CD14-positive monocyte (primary cell): ENCODE results near the gene KDF1. TPM values are rescaled to one million over a fixed set of nuclear protein-coding genes. Genes with fewer than 3 reads are reported as not detected.

ENCODE experiments used
- DNase-seq, 3 donors: peaks; one replicate each; pipeline ENCODE4 v3.0.0-alpha.2; 2011 to 2022
- H2AFZ ChIP-seq: 2 replicates; pipeline ENCODE4 v1.6.0; 2012; ENCODE audit warnings: mild to moderate bottlenecking, low read depth, low read length, inconsistent platforms; ENCODE audit not compliant: insufficient read depth, poor library complexity, severe bottlenecking
- H3K27ac ChIP-seq, 2 donors: 1 replicate in 1 of 2; 2 replicates in 1 of 2; pipeline ENCODE4 v1.5.1; 2012 to 2013; ENCODE audit warnings: low read length in 2 of 2, control low read depth in 1 of 2, inconsistent platforms in 1 of 2, low read depth in 1 of 2, mild to moderate bottlenecking in 1 of 2
- H3K27me3 ChIP-seq, 2 donors: one replicate each; pipeline versions ENCODE4 v1.6.0 to v1.6.1; 2011 to 2013; ENCODE audit warnings: low read length in 2 of 2; ENCODE audit not compliant: control insufficient read depth in 2 of 2, insufficient read depth in 2 of 2
- H3K36me3 ChIP-seq, 2 donors: replicated peaks in 1 of 2; 1 replicate in 1 of 2; 2 replicates in 1 of 2; pipeline versions ENCODE4 v1.5.1 to v1.6.1; 2012 to 2013; ENCODE audit warnings: low read length in 2 of 2, control low read depth in 1 of 2, inconsistent platforms in 1 of 2, mild to moderate bottlenecking in 1 of 2; ENCODE audit not compliant: insufficient read depth in 2 of 2, control insufficient read depth in 1 of 2
- H3K4me1 ChIP-seq, 2 donors: 1 replicate in 1 of 2; 2 replicates in 1 of 2; pipeline versions ENCODE4 v1.5.1 to v1.6.1; 2012 to 2013; ENCODE audit warnings: low read length in 2 of 2, control low read depth in 1 of 2, inconsistent platforms in 1 of 2, mild to moderate bottlenecking in 1 of 2, moderate library complexity in 1 of 2; ENCODE audit not compliant: insufficient read depth in 2 of 2, control insufficient read depth in 1 of 2
- H3K4me2 ChIP-seq: replicated peaks from 2 replicates; pipeline ENCODE3; 2012; ENCODE audit warnings: low read length, moderate library complexity, mild to moderate bottlenecking; ENCODE audit not compliant: poor library complexity, severe bottlenecking; ENCODE audit errors: extremely low read depth
- H3K4me3 ChIP-seq, 3 experiments: fragments of 200-600 bp in 1 of 3; sonication (generic) in 1 of 3; replicated peaks in 1 of 3; 1 replicate in 2 of 3; 2 replicates in 1 of 3; pipeline ENCODE4 v1.5.1; 2011 to 2013; ENCODE audit warnings: low read length in 3 of 3, mild to moderate bottlenecking in 3 of 3, control low read depth in 2 of 3, low read depth in 2 of 3, inconsistent platforms in 1 of 3, moderate library complexity in 1 of 3
- H3K79me2 ChIP-seq: 2 replicates; pipeline ENCODE4 v1.6.0; 2012; ENCODE audit warnings: mild to moderate bottlenecking, control low read depth, inconsistent platforms, low read length, moderate library complexity; ENCODE audit not compliant: insufficient read depth
- H3K9ac ChIP-seq: 2 replicates; pipeline ENCODE4 v1.6.0; 2017; ENCODE audit warnings: low read length, mild to moderate bottlenecking; ENCODE audit not compliant: insufficient read depth, poor library complexity, severe bottlenecking
- H3K9me3 ChIP-seq, 2 donors: replicated peaks in 1 of 2; 1 replicate in 1 of 2; 2 replicates in 1 of 2; pipeline versions ENCODE4 v1.5.1 to v1.6.1; 2012 to 2013; ENCODE audit warnings: low read length in 2 of 2, control low read depth in 1 of 2; ENCODE audit not compliant: control insufficient read depth in 1 of 2, insufficient read depth in 1 of 2
- H4K20me1 ChIP-seq: 2 replicates; pipeline ENCODE4 v1.6.0; 2012; ENCODE audit warnings: mild to moderate bottlenecking, low read length, control low read depth, moderate library complexity; ENCODE audit not compliant: insufficient read depth
- H3K27ac Mint-ChIP-seq, 7 donors: one replicate each; pipeline ENCODE4 v1.8.0; 2020; ENCODE audit warnings: mild to moderate bottlenecking in 7 of 7, mixed read lengths in 7 of 7, moderate library complexity in 6 of 7, inconsistent platforms in 2 of 7
- H3K27me3 Mint-ChIP-seq, 3 donors: one replicate each; pipeline ENCODE4 v1.8.0; 2021 to 2022; ENCODE audit warnings: low read depth in 3 of 3, mild to moderate bottlenecking in 3 of 3, mixed read lengths in 3 of 3, moderate library complexity in 3 of 3, inconsistent platforms in 1 of 3
- H3K36me3 Mint-ChIP-seq, 2 donors: one replicate each; pipeline ENCODE4 v1.8.0; 2020; ENCODE audit warnings: mixed read lengths in 2 of 2, inconsistent platforms in 1 of 2, mild to moderate bottlenecking in 1 of 2
- H3K4me1 Mint-ChIP-seq: one replicate; pipeline ENCODE4 v1.8.0; 2020; ENCODE audit warnings: mild to moderate bottlenecking, mixed read lengths
- H3K4me3 Mint-ChIP-seq, 2 donors: one replicate each; pipeline ENCODE4 v1.8.0; 2020; ENCODE audit warnings: mild to moderate bottlenecking in 2 of 2, mixed read lengths in 2 of 2, moderate library complexity in 1 of 2
- H3K9me3 Mint-ChIP-seq, 7 donors: one replicate each; pipeline ENCODE4 v1.8.0; 2020 to 2022; ENCODE audit warnings: mixed read lengths in 7 of 7, mild to moderate bottlenecking in 6 of 7, moderate library complexity in 6 of 7, inconsistent platforms in 2 of 7
- WGBS: methylation state at CpG from one replicate; pipeline ENCODE4 v1.1.5; 2013; ENCODE audit warnings: missing lambda C conversion rate; ENCODE audit not compliant: insufficient coverage; 5-methylcytosine and 5-hydroxymethylcytosine counted together
- intact Hi-C, 2 donors: fragments of 100-400 bp; cut with micrococcal nuclease; formaldehyde crosslinking; loops; one replicate each; pipeline versions ENCODE4 v1.15.0 to v1.15.1; 2023
- polyA plus RNA-seq, 3 donors: library from polyadenylated mRNA; depleted of rRNA in 1 of 3; unstranded in 2 of 3; stranded (reverse) in 1 of 3; fragments of 300-500 nt in 2 of 3; fragments of >200 nt in 1 of 3; fragmentation: Illumina TruSeq in 2 of 3; gene quantifications; 1 replicate in 2 of 3; 2 replicates in 1 of 3; pipeline ENCODE4 v1.2.3, GENCODE V29; 2012 to 2021
- TF ChIP-seq, protein P1 (sequence below): fragments of 200-600 bp; IDR thresholded peaks from one replicate; pipeline ENCODE4 v1.8.0; 2022; ENCODE audit warnings: antibody characterized with exemption, mild to moderate bottlenecking

The KDF1 gene
- polyA plus RNA-seq, 3 donors, result not detected

DNA sequence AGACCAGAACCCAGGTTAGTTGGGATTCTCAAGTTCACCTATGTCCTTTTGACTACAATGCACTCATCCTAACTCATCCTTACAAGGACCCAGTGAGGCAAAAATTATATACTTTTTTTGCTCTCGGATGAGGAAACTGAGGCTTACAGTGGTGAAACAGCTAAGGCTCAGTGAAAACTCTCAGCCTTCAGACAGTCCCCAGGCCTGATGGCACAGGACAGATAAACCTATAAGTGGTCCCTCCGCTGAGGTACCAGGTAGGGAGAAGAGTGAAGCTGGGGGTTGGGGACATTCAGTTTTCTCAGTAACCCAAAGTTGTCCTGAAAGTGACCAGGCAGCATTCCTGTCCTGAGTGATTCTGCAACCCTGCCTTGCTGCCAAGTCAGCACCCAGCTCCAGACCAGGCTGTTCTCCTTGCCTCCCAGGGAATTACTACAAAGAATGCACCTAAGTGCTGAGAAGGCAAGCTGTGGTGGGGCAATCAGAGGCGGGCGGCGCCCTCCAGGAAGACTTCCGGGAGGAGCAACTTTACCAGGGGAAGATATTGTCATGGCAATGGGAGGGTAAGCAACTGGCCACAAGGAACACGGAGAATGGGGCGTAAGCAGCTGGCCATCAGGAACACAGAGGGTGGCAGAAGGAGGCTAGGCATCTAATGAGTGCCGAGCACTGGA lies 47.8 kb upstream of the KDF1 start:
- H3K4me1 Mint-ChIP-seq, result peaks cover 18% of the 10 kb centered on the region
- TF ChIP-seq, protein P1, sequence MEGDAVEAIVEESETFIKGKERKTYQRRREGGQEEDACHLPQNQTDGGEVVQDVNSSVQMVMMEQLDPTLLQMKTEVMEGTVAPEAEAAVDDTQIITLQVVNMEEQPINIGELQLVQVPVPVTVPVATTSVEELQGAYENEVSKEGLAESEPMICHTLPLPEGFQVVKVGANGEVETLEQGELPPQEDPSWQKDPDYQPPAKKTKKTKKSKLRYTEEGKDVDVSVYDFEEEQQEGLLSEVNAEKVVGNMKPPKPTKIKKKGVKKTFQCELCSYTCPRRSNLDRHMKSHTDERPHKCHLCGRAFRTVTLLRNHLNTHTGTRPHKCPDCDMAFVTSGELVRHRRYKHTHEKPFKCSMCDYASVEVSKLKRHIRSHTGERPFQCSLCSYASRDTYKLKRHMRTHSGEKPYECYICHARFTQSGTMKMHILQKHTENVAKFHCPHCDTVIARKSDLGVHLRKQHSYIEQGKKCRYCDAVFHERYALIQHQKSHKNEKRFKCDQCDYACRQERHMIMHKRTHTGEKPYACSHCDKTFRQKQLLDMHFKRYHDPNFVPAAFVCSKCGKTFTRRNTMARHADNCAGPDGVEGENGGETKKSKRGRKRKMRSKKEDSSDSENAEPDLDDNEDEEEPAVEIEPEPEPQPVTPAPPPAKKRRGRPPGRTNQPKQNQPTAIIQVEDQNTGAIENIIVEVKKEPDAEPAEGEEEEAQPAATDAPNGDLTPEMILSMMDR, result no peak
- peak overlapping the region in 2 of 7 donors; percentile 37 to 72 for H3K27ac Mint-ChIP-seq
- no peak for DNase-seq
- H3K9me3 Mint-ChIP-seq, result no peaks in the 10 kb centered on the region
- peaks cover 6 to 13% (median 11%) of the 10 kb centered on the region in 3 donors for H3K27me3 Mint-ChIP-seq
- H3K4me1 ChIP-seq, result peaks cover 8 to 17% of the 10 kb centered on the region in 2 donors
- no peak overlapping the region for H3K4me3 ChIP-seq
- no peak overlapping the region for H3K4me2 ChIP-seq
- H2AFZ ChIP-seq, result no peak overlapping the region
- no peaks in the 10 kb centered on the region for H3K36me3 ChIP-seq
- 94% methylated on average over 6 of the region's 9 CpGs for WGBS
- no peak overlapping the region for H3K9ac ChIP-seq
- no peaks in the 10 kb centered on the region for H3K79me2 ChIP-seq
- H3K4me3 Mint-ChIP-seq, result no peak overlapping the region
- H3K27me3 ChIP-seq, result peaks cover 0 to 11% of the 10 kb centered on the region in 2 donors
- no peaks in the 10 kb centered on the region for H4K20me1 ChIP-seq
- no peaks in the 10 kb centered on the region for H3K9me3 ChIP-seq
- peaks cover 3 to 7% of the 10 kb centered on the region in 2 donors for H3K36me3 Mint-ChIP-seq
- H3K27ac ChIP-seq, result no peak overlapping the region
- intact Hi-C loops, result no loop called here

DNA sequence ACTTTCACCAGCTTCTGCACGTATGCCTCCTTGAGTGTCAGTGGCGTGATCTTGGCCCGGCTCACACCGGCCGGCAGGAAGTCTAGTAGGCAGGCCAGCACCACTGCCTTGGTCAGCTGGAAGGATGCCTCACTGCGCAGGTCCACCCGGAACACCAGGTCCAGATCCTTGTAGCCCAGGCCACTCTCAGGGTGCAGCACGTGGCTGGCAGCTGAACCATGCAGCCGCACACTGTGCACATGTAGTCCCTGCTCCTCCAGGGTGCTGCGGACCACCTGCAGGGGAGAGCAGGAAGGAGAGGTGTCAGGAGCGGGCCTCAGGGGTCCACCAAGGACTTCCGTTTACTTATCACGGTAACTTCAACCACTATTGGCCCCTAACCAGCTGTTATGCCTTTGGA lies 46.4 kb upstream of the KDF1 start:
- Histone ChIP-seq H4K20me1 (no peaks in the 10 kb centered on the region), H3K79me2 (no peaks in the 10 kb centered on the region), H2AFZ (no peak overlapping the region), H3K4me2 (no peak overlapping the region), H3K9me3 (no peaks in the 10 kb centered on the region), H3K4me1 (peaks cover 14 to 18% of the 10 kb centered on the region in 2 donors), H3K4me3 (no peak overlapping the region), H3K27ac (no peak overlapping the region), H3K27me3 (peaks cover 0 to 4% of the 10 kb centered on the region in 2 donors), H3K36me3 (no peaks in the 10 kb centered on the region), H3K9ac (no peak overlapping the region)
- intact Hi-C loops, result no loop called here
- Mint-ChIP-seq H3K9me3 (no peaks in the 10 kb centered on the region), H3K27me3 (peaks cover 5 to 6% (median 5%) of the 10 kb centered on the region in 3 donors), H3K36me3 (peaks cover 3 to 7% of the 10 kb centered on the region in 2 donors), H3K27ac (no peak overlapping the region), H3K4me3 (no peak overlapping the region), H3K4me1 (peaks cover 24% of the 10 kb centered on the region)
- TF ChIP-seq, protein P1, result no peak
- WGBS, result 95% methylated on average over 8 of the region's 13 CpGs
- no peak for DNase-seq
